ENCODE data around the gene FUT7.

Gene FUT7

DNA sequence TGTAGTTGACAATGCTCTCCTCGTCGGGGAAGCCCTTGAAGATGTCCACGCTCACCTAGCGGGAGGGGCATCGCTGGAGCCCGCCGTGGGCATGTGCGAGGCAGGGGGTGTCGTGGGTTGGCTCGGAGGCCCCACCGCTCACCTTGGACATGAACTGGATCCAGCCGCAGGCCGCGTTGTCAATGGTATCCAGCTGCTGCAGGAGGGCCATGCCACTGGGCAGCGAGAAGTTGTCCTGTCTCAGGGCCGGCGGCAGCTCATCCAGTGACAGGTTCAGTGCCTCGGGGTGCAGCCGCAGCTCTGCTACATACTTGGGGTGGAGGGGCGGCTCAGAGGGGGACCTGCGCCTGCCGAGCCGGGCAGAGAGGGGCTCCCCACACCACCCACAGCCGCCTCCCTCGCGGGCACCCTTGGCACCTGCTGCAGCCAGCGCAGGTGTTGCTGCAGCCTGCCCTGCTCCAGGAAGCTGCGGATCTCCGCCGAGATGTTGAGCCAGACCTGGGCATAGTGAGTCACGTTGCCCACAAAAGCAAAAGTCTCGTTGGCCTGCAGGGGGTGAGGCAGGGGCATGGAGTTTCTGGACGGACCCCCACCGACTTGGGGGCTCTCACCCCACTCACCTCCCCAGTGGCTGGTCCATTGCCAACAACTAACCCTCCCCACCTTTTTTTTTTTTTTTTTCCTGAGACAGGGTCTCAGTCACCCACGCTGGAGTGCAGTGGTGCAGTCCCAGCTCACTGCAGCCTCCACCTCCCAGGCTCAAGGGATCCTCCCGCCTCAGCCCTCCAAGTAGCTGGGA, 12.9 kb downstream of the FUT7 start:
- no peak for DNase-seq (ENCODE audit: low spot score)

GRCh38 chr9:137017791-137018497, 13.9 kb downstream of the FUT7 start:
- no peak for DNase-seq (ENCODE audit: low spot score)

- no peak for DNase-seq (ENCODE audit: low spot score)
Measured at GRCh38 chr9:137017071-137017470, 14.8 kb downstream of the FUT7 start.

- no peak for DNase-seq (ENCODE audit: low spot score)
Measured at GRCh38 chr9:137016436-137016835, 15.5 kb downstream of the FUT7 start.

DNA sequence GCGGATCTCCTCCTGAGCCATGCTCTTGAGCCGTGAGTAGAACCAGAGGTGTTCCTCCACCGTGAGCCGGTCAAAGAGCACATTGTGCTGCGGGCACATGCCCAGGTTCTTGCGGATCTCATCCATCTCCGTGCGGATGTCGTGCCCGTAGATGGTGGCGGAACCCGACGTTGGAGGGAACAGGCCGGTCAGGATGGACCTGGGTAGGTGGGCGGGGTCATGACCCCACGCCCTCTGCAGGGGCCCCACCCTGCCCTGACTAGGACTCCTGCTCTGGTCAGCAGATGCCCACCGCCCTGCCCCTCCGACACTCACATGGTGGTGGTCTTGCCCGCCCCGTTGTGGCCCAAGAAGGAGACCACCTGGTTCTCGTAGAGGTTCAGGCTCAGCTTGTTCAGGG, 15.9 kb downstream of the FUT7 start:
- no peak for DNase-seq (ENCODE audit: low spot score)

DNA sequence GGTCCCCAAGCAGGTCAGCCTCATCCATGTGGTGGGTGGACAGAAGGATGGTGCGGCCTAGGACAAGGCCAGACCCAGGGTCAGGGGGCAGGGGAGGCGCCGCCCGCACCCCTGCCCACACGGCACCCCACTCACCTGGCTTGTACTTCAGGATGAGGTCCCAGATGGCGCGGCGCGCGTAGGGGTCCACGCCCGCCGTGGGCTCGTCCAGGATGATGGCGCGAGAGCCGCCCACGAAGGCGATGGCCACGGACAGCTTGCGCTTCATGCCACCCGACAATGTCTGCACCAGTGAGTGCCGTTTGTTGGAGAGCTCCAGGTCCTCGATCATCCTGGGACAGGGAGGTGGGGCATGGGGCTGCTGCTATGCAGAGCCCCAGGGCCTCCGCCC, 16.4 kb downstream of the FUT7 start:
- no peak for DNase-seq (ENCODE audit: low spot score)

DNA sequence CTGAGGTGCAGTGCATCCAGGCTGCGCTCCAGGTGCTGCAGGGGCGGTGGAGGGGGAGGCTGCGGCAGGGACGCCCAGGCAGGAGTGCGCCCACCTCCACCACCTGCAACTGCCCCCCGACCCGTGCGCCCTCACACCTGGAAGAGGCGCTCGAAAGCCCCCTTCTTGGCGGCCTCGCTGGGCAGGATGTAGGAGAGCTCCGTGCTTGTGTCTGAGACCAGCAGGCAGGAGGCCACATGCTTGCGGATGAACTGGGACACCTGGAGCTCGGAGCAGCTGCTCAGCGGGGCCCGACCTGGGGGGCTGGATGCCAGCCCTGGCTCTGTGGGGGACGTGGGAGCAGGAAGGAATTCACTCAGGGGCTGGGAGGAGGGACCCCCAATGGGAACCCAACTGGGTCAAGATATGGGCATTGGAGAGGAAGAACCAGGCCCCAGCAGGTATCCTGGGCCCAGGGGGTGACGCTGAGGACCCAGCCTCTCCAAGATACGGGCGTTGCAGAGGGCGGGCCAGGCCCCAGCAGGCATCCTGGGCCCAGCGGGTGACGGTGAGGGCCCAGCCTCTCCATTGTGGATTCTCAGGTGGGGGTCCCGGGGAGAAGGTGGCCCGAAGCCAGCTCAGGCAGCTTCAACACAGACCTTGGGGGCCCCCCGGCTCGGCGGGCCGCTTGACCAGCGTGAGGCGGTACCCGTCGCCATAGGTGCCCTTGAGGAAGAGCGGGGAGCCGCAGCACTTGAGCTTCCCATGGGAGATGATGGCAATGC, 16.9 kb downstream of the FUT7 start:
- DNase-seq (ENCODE audit: low spot score): no peak

DNA sequence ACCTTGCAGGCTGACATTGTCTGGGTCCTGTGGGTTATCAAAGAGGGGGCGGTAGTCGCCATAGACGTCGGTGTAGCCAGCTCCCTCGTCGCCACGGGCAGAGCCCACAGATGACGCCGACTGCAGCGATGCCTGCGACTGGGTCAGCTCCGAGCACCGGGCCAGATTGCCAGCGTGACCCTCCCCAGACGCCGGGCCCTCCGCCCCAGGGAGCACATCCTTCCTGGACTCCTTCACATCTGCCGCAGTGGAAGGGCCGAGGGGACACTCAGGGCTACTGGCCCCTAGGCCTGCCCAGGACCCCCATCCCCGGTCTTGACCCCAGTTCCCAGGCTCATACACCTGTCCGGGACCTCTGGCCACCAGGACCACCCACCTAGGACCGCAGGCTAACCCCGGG, 17.7 kb downstream of the FUT7 start:
- DNase-seq (ENCODE audit: low spot score): no peak

DNA sequence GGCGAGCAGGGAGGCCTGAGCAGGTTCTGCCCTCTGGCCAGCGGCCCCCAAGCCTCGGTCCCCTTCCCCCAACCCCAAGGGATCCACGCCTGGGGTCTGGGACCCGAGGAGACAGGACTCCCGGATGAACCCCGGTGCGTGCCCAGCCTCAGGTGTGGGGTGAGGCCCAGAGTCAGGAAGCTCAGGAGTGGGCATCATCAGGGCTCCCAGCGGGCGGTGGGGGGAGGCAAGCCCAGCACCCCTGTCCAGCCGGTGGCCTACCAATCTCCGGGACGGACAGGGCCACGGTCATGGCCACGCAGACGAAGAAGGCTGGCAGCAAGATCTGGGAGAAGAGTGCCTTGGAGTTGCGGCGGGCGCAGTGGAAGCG, 18.3 kb downstream of the FUT7 start:
- no peak for DNase-seq (ENCODE audit: low spot score)

GRCh38 chr9:137012694-137013570, 19.0 kb downstream of the FUT7 start:
- no peak for DNase-seq (ENCODE audit: low spot score)

DNA sequence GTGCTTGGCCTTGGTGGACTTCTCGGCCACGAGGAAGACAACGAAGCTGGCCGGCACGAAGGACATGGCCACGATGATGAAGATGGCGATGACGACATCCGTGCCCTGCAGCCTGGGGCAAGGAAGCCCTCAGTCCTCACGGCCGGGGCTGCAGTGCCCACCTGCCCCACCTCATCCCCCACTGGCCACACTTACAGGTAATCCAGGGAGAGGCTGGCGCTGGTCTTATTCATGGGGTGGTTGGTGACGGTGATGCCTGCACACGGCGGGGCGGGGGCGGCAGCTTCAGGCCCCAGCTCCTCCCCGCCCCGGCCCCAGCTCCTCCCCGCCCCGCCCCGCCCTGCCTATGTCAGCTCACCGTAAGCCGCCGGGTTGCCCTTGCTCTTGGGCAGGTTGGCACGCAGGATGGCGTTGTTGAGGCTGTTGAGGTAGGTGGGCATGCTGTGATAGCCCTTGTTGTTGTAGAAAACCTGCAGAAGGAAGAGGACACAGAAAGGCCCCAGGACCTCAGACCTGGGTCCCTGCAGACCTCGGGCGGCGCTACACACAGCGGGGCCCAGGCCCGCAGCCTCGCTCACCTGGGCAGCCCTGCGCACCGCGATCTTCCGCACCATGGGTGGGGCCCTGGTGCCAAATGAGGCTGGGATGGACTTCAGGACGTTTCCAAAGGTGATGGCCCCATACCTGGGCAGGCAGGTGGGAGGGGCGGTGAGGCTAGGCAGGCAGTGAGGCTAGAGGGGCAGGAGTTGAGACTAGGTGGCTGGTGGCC, 19.8 kb downstream of the FUT7 start:
- no peak for DNase-seq (ENCODE audit: low spot score)

DNA sequence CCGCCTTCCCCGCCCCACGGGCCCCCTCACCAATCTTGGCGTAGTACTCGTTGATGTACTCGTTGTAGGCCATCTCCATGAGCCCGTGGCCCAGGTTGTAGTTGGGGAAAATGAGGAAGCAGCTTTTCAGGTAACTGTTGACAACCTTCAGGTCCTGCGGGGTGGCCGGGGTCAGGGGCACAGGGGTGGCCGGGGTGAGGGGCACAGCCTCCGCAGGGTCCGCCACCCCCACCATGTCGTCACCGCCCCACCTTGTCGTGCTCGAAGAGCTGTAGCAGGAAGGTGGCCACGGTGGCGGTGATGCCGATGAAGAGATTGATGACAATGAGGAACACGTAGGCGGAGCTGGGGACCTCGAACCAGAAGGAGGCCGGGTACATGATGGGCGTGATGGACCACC, 20.7 kb downstream of the FUT7 start:
- no peak for DNase-seq (ENCODE audit: low spot score)

GRCh38 chr9:137009938-137010732, 21.8 kb downstream of the FUT7 start:
- DNase-seq (ENCODE audit: low spot score): no peak

DNA sequence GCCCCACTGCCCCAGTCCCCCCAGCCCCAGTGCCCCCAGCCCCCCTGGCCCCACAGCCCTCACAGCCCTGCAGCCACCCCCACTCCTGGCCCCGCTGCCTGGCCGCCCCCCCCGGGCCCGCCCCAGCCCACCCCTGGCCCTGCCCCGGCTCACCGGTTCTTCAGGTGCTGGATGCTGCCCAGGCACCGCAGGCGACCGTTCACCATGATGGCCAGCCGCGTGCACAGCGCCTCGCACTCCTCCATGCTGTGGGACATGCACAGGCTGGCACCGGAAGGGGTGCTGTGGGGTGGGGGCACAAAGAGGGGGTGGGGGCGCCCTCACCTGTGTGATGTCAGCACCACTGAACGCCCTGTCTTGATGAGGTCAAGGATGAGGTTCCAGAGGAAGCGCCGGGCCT, 22.7 kb downstream of the FUT7 start:
- DNase-seq (ENCODE audit: low spot score): no peak

DNA sequence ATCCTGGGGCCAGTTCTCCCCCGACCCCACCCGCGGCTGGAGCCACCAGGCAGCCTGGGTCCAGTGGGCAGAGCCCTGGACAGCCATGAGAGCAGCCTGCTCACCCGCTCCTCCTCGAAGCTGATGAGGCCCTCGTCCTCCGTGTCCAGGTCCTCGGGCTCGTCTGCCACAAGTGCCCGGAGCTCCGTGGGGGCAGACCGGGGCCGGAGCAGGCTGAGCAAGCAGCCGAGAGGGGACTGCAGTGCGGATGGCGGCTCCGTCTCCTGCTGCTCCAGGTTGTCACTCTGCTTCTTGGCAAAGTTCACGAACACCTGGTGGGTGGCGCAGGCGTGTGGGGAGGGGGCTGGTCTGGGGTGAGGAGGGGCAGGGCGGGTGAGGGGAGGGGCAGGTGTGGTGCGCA, 23.6 kb downstream of the FUT7 start:
- no peak for DNase-seq (ENCODE audit: low spot score)

- DNase-seq (ENCODE audit: low spot score): no peak
Measured at GRCh38 chr9:137007816-137008270, 24.0 kb downstream of the FUT7 start.

GRCh38 chr9:137007108-137007815, 24.6 kb downstream of the FUT7 start:
- no peak for DNase-seq (ENCODE audit: low spot score)

DNA sequence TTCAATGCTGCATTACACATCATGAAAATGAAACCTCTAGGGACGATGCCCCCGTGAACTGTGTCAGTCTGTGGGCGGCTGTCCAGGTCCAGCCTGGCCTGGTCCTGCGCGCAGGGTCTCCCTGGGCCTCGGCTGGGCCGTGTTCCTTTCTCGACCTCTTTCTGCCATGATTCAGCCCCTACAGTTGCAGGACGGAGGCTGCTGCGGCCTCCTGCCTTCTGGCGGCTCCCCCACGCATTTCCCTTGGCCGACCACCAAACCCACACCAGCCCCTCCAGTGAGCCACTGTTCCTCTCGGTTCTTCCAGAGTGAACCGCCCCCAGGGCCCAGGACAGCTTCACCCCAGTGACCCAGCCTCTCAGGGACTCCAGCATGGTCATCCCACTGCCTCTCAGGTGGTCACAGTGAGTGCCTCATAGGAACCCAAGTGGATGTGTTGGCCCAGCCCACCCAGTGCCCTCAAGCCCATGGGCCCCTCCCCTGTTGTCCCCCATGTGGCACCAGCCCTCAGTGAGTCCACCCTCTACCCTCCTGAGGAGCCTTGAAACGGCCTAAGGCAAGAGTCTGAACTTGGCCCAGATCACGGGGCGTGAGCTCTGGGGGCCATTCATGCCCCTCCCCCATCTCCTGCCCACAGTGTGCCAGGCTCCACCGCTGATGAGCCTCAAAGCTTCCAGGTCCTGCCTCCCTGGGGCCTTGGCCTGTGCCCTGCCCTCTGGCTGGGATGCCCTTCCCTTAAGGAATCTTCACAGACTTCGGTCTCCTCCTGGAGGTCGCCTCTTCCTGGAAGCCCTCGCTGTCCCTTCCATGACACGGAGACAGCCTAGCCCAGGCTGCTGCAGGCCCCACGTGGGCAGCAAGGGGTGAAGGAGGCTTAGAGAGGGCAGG, 25.5 kb downstream of the FUT7 start:
- no peak for DNase-seq (ENCODE audit: low spot score)

Data from SK-N-DZ (cell line).